Endothelial cell of hepatic sinusoid (primary cell): ENCODE data around the gene HOPX.
"Not testable (repeated sequence)": the region's sequence is repeated elsewhere in the genome, so short reads cannot be mapped to it uniquely, and the experiment has no call there.

ENCODE experiments used
- in situ Hi-C: cut with HindIII; loops from 2 replicates; pipeline ENCODE4 v1.10.0; 2017; ENCODE audit warnings: low sequenced_read_pairs

The HOPX gene

DNA sequence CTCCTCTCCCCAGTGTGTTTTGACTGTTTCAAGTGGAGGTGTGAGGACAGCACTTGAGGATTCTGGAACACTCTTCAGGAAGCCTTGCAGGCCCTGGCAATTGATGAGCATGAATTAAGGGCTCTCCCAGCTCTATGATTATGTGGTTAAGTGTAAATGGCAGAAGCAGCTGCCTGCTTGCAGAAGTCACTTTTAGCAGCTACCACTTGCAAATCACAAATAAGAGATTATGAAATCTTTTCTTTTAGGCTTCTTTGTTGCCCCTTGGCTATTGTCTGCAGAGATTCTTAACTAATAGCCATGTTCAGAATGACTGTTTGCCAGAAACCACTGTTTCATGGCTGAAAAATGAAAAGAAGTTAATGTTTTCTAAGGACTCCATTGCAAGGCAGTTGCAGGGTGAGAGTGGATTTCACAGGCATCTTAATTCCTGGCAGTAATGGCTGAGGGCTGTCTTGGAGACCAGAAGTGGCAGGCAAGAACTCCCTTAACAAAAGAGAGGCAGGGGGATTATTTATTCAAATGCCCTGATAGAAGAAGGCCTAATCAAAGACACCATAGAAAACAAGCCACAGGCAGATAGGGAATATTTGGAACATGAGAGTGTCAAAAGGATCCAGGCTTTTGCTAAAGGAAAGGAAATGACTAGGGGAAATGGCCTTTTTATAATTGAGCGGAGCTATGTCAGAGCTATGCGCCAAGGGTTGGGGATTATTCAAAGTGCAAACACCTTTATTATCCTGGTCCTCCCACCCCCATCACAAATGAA is 8.3 kb upstream of the HOPX start:
- in situ Hi-C loops = no loop called here

DNA sequence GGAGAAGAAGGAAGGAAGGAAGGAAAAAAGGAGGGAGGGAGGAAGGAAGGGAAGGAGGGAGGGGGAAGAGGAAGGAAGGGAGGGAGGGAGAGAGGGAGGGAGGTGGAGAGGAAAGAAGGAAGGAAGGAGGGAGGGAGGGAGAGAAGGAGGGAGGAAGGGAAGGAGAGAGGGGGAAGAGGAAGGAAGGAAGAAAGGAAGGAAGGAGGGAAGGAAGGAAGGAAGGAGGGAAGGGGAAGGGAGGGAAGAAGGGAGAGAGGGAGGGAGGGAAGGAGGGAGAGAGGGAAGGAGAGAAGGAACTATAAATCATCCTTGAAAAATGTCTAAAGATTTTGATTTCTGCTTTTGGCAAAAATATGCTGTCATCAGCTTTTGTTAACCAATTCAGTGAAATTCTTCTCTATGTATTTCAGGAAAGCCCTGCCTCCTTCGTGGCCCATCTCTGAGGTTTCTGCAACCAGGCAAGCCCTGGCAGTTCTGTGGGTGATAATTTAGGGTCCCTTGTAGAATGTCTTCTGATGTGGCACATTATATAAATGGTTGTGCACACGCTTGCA is 7.1 kb upstream of the HOPX start:
- in situ Hi-C loops = no loop called here

DNA sequence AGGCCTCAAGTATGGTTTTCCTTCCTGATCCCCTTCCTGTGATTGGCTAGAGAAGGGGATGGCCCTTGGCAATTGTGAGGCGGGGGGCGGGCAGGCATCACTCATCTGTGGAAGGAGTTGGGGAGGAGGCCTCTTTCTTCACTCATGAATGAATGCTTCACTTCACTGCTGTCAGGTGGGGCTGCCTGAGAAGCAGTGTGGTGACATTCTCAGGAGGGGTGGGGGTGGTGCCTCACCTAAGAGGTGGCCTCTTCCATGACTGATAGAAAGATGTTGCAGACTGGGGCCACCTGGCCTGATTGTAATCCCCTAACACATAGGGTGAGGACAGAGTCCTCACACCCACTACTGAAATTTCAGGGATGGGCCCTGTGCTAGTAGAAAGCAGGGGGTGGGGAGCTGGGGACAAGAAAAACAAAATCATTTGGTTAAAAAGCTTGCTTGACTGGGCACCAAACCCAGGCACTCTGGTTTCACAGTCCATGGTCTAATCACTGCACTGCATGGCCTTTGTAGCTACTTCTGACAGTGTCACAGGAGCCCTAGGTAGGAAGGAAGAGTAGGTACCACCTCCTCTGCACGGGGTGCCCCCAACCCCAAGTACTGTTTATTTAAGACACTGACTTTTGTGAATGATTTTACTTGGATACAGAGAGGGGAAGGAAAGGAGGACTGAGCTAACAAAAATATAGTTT is 5.6 kb upstream of the HOPX start:
- in situ Hi-C loops = no loop called here

DNA sequence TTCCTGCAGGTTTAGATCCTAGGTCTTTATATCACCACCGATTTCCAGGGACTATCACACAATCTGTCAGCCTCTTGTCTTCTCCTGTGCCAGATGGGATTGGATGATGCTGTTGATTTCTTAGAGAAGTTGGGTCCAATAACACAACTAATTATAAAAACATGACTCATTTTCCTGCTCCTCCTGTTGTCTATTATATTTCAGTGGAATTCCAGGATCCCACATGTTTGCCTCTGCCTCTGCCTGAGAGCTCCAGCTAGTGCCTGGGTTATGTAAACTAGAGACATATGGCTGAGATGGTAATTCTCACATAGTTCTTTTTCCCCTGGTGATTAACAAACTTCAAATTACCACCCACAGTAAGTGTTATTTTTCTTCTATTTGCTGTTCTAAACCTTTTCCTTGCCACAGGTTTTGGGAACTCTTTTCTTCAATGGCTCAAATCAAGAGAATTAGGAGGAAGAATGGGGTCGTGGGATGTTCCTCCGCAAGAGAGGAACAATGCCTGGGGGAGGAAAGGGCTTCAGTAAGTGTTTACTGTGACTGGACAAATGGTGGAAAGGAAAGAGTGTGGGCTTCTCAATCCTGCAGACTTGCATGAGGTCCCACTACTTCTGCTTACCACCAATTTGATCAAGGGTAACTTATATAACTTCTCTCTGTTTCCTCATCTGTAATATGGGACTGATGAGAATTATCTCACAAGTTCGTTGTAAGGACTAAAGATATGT is 3.4 kb upstream of the HOPX start:
- in situ Hi-C loops = no loop called here

DNA sequence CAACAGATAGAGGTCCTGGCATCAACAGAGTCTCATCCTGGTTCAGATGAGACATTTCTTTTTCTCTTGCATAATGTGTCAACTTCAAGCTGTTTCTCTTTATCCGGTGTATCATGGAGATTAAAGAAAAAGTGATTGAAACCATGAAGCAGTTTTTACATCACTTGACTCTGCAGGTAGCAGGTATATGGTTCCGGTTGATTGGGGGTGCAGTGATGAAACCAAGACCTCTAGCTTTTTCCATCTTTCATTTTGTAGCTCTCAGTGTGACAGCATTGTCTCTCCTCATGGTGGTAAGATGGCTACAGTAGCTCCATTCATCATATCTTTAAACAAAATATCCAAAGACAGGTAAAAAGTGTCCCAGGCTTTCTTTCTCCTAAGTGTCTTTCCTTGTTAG is 2.4 kb upstream of the HOPX start:
- in situ Hi-C loops = no loop called here

DNA sequence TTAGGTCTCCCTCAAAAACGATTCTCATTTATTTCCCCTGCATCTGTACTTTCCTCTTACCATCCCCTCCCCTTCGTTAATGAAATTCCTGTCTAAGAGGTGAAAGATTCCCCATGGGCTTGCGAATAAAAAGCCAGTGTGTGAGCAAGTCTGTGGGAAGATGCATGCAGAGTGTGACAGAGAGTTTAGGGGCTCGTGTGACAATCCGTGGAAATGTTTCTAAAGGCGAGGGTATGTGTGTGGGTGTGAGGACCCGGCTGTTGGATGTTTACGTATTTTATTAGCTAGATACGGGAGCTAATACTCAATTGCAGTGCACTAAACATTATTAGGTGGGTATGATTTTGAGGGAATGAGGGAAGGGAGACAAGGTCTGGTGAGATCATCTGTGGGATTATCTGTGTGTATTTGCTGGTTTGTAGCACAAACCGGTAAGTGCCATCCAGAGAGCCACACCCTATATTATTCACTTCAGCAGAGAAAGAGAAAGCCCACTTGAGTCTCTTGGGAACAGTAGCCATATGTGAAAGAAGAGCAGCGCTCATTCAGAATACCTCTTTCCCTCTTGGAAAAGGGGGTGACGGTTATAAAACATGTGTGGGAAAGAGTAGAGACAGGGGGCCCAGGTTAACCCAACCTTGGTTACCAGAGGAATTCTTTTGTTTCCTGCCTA is 893 bp upstream of the HOPX start:
- in situ Hi-C loops = no loop called here

DNA sequence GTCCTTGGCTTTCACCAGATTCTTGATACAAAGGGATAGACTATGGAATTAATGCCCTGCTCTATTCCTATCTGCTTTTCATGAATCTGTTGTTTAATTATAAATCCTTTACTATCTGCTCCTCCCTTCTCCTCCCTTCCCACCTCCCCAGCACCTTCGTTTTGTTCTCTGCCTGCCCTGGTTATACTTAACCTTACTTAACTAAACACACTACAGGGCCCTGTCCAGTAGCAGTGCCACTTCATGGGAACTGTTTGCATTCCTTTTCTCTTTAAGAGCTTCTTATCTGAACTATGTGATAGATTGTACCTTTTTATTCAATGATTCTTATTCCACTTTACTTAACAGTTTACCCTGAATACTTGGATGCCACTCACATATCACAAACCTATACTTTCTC is 830 bp downstream of the HOPX start:
- in situ Hi-C loops = no loop called here

DNA sequence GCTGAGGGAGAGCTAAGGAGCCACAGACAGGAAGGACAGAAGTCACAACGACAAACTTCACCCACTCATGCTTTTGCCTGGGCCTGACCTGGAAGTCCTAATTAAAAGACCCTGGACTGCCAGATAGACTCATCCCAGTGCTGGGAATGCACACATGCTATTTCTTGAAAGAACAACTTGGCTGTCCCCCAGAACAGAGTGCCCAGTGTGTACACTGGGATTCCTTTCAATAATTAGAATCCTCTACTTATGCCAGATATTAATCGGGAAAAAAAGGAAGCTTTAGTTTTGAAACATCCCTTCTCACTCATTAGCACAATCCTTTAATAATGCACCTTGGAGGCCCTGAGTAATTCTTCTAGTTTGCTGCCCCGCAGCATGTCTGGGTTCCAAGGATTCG is 3.4 kb downstream of the HOPX start:
- in situ Hi-C loops = no loop called here

DNA sequence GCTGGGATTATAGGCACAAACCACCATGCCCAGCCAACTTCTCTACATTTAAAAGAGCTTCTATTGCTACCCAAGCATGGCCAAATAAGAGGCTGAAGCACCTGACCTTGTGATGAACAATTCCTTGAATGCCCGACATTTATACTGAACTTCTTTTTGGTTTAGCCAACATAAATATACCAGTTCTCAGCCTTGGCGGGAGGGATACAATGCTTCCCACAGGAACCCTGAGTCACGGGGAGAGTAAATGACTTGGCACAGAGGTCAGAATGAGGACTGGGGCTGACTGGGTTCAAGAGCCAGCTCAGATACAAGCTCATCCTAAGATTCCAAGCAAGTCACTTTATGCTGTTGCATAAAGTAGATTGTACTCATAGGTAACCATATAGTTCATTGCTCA is 6.1 kb downstream of the HOPX start:
- in situ Hi-C loops = no loop called here

DNA sequence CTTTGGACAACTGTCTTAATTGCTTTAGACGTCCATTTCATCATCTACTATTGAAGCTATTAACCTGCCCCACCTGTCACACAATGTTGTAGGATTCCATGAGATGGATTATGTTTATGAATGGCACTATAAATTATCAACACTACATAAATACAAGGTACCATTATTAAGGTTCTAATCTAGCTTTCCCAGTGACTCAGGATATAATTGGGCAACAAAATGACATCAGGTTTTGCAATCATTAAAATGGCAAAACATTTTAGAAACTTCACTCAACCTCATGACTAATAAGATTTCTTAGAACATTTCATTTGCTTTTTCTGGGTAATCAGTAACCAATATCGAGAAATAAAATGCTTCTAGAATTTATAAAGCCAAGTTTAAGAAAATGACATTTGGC is 9.2 kb downstream of the HOPX start:
- in situ Hi-C loops = no loop called here

DNA sequence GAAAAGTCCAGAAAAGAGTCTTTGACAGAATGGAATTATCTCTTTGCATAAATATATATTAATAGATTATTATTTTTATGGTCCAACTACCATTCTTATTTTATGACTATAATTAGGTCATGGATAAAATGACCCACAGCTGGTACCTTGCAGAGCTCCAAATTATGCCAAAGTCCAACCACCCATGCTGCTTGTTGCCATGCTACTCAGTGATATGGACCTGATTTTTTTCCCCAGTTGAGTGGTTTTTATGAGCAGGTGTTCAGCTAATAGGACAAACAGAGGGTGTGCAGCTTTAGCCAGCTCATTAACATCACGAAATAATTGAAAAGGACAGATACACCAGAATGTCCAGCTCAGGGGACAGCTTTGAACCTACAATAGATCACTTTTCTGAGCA is 9.7 kb downstream of the HOPX start:
- in situ Hi-C loops = no loop called here

DNA sequence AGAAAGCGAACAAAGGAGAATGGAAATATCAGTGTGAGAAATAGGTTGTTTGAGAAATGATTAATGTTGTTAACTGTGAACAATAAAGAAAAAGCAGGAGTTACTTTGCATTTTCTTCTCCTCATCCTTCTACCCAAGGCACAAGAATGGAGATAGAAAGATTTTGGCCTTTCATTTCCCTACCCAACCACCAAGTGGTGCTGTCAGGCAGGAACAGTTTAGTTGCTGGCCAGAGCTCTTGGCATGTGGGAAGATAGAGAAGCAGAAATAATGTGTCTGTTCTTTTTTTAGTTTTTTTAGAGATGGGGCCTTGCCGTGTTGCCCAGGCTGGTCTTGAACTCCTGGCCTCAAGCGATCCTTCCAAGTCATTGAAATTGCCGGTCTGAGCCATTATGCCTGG is 12.8 kb downstream of the HOPX start:
- in situ Hi-C loops = no loop called here

DNA sequence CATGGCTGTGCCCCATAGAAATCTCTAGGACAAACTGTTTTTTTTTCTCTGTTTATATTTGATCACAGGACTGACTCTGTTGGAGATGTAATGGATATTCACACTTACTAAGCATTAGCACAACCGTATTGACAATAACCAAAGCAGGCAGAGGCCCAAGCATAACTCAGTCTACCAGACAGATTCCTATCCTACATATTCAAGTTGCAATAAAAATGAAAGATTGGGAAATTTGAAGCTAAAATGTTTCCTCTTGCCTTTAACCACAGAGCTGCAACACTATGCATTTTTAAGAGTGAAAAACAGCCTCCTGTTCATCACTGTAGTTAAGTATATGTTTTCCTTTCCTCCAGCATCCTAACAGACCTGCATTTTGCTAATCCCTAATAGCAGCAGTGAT is 13.7 kb downstream of the HOPX start:
- in situ Hi-C loops = not testable (repeated sequence)

DNA sequence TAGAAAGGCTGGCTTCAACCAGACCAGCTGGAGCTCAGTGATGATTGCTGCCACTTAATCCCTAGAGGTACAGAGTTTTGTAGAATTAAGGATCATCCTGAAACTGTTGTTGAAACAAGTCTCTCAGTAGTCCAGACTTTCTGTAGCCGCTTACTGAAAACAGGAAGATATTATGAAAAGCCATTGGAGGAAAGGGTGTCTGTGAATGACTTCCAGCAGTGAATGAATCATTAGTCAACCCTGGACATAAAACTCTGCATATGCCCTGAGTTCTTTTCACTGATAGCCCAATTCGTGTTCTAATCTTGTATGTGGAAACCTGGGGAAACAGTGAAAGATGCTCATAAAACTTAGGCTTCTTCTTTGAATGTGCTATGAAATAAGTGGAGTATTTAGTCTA is 14.8 kb downstream of the HOPX start:
- in situ Hi-C loops = no loop called here

DNA sequence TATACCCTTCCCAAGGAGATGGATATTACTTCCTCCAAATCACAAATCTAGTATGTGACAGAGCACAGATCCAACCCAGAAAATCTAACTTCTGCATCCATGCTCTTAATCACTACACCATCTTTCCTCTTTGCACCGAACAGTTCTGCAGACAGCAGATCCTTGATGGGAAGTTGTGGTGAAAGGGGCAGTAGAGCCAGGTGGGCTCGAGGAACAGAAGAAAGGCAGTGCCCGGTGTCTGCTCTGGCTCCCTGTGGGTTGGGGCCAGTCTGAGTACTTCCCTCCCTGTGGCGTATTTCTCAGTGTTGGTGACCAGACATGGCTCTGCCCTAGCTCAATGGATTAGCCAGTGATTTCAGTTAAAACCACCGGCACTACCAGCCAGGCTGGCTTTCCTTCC is 15.3 kb downstream of the HOPX start:
- in situ Hi-C loops = no loop called here

DNA sequence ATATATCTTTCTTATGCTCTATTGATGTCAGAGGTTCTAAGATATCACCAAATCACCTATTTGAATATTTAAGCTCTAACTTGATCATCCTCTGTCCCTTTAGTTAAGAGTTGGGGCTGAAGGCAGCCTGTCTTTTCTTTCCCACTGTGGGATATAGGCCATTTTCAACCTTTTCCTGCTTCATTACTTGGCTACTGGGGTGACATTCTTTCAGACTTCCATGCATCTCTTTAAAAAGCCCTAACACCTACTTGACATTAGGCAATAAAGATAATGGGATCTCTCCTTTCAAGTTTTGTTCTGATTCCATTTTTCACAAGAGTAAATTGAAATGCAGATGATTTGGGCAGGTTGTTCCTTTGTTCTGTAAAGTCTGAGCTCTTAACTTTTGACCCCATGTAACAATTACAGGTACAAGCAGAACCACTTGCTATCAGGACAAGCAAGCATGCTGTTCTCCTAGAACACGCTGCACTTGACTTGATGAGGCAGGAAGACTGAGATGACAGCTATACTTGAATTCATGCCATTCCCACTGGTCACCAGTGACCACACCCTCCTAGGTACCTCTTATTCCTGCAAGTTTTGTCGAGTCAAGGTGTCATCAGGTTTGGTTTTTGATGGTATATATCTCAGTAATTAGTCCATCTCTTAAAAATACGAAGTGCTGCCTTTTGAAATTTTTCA is 18.2 kb downstream of the HOPX start:
- in situ Hi-C loops = no loop called here

DNA sequence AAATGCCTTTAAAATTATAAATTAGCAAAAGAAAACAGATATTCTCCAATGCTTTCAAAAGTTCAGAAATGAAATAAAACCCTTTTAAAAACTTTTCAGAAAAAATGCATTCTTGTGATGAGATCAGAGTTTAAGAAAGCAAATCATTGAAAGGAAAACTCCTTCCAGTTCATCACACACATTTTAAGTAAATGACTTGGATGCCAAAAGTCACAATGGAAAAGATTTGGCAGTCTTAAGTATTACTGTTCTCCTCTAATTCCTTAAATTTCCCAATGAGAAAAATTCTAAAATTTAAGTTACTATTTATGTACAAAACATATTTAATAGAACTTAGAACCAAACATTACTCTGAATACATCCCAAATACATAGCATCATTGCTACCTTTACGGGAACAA is 21.1 kb downstream of the HOPX start:
- in situ Hi-C loops = no loop called here

DNA sequence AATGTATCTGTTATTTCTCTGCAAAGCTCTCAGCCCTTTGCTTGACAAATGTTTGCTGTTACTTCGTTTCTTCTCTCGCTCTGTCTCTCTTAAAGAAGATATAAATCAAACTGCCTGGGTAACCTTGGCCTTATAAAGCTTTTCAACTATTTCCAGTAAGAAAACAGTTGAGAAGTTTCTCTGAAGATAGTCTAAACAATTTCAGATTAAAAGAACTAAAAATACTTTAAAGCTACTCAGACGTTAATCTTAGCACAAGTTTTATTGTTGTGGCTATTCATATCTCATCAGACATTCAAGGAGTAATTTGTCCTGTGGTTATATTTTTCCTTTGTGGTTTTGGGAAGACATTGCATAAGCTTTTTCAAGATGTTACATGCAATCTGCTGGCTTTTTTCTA is 22.6 kb downstream of the HOPX start:
- in situ Hi-C loops = no loop called here

DNA sequence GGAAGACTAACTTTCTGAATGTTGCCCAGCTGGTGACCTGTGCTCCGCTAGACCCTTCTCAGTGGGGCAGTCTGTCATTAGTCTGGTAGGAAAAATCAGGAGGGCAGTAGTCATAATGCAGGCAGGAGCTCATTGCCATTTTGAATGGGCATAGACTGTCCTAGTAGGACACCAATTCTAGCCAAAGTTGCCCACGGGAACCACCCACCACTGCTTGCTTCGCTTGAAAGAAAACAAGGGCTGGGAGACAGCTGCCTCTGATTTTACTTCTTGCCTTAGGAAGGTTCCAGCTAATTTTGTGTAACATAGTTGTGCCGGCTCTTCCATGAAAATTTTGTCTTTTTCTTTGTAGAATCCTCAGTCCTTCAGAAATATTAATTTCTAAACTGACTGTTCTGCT is 23.3 kb downstream of the HOPX start:
- in situ Hi-C loops = no loop called here

DNA sequence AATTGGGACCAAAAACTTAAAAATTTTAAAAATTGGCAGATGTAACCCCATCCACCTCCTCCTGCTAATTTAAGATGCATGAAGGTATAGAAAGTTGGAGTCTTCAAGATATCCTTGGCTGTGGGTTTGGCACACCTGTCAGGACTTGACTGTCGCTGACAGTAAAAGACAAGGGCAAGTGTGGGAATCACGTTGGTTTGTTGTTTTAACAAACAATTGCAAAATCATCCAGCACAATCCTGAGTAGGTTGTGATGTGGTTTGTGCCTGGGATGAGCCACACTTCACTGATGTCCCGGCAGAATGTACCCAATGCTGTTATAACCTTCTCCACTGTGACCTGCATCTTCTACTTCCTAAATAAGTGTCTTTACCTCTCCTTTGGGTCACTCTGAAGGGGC is 24.0 kb downstream of the HOPX start:
- in situ Hi-C loops = no loop called here

DNA sequence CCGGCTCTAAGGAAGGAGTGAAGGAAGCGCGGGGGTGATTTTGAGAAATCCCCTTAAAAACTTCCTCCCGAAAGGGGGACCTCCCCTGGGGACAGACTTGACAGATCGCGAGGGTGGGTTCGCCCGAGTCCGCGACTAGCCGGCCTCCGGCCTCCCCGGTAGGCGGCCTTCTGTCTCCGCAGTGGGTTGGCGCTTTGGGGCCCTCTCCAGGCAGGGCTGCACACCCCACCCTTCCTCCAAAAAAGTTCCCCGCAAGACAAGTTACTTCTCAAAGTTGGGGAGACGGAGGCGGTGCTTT is 24.8 kb downstream of the HOPX start:
- in situ Hi-C loops = no loop called here
